ENCODE measurements around the gene PTX4. TPM values are rescaled to one million over a fixed set of nuclear protein-coding genes. Genes with fewer than 3 reads are reported as not detected.

PTX4 gene
- total and polyA plus RNA-seq, 4 donors, result 0.08 to 0.61 TPM; not detected in 2

DNA sequence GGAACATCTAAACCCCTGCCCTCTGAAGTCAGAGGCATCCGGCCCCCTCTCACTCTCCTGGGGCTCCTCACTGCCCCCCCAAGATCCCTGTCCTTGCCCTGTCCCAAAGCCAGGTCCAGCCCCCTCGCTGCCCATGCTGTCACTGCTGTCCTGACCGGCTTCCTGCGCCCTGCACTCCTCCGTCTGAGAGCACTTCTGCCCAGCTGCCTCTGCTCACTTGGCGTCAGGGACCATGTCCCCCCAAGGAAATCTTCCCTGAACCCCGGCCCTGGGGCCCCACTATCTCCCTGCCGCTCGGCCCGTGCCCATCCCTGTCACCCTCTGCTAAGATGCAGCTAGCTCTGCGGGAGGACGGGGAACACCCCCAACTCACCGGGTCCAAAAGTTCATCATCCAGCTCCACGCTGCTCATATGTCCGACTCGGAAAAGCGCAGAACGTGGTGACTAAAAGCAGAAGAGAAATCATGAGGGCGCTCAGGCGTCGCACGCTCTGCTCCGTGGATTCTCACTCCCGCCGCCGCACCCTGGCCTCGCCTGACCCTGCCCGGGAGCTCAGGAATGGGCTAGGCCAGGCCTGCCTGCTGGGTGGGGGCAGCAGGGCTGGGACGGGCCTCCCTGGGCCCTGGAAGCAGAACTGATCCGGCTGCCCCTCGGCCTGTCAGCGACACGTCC lies 23.7 kb downstream of the PTX4 start:
- no peak for DNase-seq (ENCODE audit: low spot score)
- WGBS, result 95% methylated on average over 33 of the region's 33 CpGs
- Histone ChIP-seq H3K27me3 (ENCODE audit: control insufficient read depth in 4 of 4, insufficient read depth in 4 of 4, low read length in 3 of 4) (no peaks in the 10 kb centered on the region), H3K9me3 (ENCODE audit: control insufficient read depth in 4 of 4, low read length in 3 of 4) (no peaks in the 10 kb centered on the region), H3K4me1 (ENCODE audit: control insufficient read depth in 4 of 4, insufficient read depth in 4 of 4, low read length in 3 of 4) (no peaks in the 10 kb centered on the region), H3K4me3 (ENCODE audit: low read depth in 1 of 3, low read length in 3 of 3) (no peak overlapping the region), H3K36me3 (ENCODE audit: control insufficient read depth in 4 of 4, insufficient read depth in 3 of 4, low read depth in 1 of 4, low read length in 3 of 4) (peaks cover 0 to 16% (median 5%) of the 10 kb centered on the region in 4 donors), H3K9ac (ENCODE audit: low read depth in 1 of 2, low read length in 2 of 2) (no peak overlapping the region), H3K27ac (ENCODE audit: low read depth in 1 of 2, low read length in 2 of 2) (no peak overlapping the region)
- TF ChIP-seq YY1 (IDR thresholded peaks at IDR 0.05) (no peak), HNF4A (conservative IDR thresholded peaks at IDR 0.05) (no peak), RXRA (IDR thresholded peaks at IDR 0.05) (no peak), ZBTB33 (IDR thresholded peaks at IDR 0.05) (no peak), JUND (IDR thresholded peaks at IDR 0.05) (no peak), NR2F2 (IDR thresholded peaks at IDR 0.05) (no peak), MAX (IDR thresholded peaks at IDR 0.05) (no peak), FOXA1 (IDR thresholded peaks at IDR 0.05) (no peak), SP1 (IDR thresholded peaks at IDR 0.05) (no peak)
- TF ChIP-seq, protein P1, sequence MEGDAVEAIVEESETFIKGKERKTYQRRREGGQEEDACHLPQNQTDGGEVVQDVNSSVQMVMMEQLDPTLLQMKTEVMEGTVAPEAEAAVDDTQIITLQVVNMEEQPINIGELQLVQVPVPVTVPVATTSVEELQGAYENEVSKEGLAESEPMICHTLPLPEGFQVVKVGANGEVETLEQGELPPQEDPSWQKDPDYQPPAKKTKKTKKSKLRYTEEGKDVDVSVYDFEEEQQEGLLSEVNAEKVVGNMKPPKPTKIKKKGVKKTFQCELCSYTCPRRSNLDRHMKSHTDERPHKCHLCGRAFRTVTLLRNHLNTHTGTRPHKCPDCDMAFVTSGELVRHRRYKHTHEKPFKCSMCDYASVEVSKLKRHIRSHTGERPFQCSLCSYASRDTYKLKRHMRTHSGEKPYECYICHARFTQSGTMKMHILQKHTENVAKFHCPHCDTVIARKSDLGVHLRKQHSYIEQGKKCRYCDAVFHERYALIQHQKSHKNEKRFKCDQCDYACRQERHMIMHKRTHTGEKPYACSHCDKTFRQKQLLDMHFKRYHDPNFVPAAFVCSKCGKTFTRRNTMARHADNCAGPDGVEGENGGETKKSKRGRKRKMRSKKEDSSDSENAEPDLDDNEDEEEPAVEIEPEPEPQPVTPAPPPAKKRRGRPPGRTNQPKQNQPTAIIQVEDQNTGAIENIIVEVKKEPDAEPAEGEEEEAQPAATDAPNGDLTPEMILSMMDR (IDR thresholded peaks at IDR 0.05; ENCODE audit: low read depth, low read length, missing input control), result no peak
- TF ChIP-seq, protein P2, sequence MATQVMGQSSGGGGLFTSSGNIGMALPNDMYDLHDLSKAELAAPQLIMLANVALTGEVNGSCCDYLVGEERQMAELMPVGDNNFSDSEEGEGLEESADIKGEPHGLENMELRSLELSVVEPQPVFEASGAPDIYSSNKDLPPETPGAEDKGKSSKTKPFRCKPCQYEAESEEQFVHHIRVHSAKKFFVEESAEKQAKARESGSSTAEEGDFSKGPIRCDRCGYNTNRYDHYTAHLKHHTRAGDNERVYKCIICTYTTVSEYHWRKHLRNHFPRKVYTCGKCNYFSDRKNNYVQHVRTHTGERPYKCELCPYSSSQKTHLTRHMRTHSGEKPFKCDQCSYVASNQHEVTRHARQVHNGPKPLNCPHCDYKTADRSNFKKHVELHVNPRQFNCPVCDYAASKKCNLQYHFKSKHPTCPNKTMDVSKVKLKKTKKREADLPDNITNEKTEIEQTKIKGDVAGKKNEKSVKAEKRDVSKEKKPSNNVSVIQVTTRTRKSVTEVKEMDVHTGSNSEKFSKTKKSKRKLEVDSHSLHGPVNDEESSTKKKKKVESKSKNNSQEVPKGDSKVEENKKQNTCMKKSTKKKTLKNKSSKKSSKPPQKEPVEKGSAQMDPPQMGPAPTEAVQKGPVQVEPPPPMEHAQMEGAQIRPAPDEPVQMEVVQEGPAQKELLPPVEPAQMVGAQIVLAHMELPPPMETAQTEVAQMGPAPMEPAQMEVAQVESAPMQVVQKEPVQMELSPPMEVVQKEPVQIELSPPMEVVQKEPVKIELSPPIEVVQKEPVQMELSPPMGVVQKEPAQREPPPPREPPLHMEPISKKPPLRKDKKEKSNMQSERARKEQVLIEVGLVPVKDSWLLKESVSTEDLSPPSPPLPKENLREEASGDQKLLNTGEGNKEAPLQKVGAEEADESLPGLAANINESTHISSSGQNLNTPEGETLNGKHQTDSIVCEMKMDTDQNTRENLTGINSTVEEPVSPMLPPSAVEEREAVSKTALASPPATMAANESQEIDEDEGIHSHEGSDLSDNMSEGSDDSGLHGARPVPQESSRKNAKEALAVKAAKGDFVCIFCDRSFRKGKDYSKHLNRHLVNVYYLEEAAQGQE (IDR thresholded peaks at IDR 0.05), result no peak
- TF ChIP-seq, protein P3, sequence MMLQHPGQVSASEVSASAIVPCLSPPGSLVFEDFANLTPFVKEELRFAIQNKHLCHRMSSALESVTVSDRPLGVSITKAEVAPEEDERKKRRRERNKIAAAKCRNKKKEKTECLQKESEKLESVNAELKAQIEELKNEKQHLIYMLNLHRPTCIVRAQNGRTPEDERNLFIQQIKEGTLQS (IDR thresholded peaks at IDR 0.05), result no peak

- Histone ChIP-seq H3K36me3 (ENCODE audit: control insufficient read depth in 4 of 4, insufficient read depth in 3 of 4, low read depth in 1 of 4, low read length in 3 of 4) (peaks cover 0 to 17% (median 5%) of the 10 kb centered on the region in 4 donors), H3K9ac (ENCODE audit: low read depth in 1 of 2, low read length in 2 of 2) (no peak overlapping the region), H3K27me3 (ENCODE audit: control insufficient read depth in 4 of 4, insufficient read depth in 4 of 4, low read length in 3 of 4) (no peaks in the 10 kb centered on the region), H3K9me3 (ENCODE audit: control insufficient read depth in 4 of 4, low read length in 3 of 4) (no peaks in the 10 kb centered on the region), H3K4me1 (ENCODE audit: control insufficient read depth in 4 of 4, insufficient read depth in 4 of 4, low read length in 3 of 4) (no peaks in the 10 kb centered on the region), H3K4me3 (ENCODE audit: low read depth in 1 of 3, low read length in 3 of 3) (no peak overlapping the region), H3K27ac (ENCODE audit: low read depth in 1 of 2, low read length in 2 of 2) (no peak overlapping the region)
- 94% methylated on average over 41 of the region's 41 CpGs for WGBS
- DNase-seq (ENCODE audit: low spot score), result no peak
- TF ChIP-seq JUND (IDR thresholded peaks at IDR 0.05) (no peak), GABPA (IDR thresholded peaks at IDR 0.05 in 1 of 2, conservative IDR thresholded peaks at IDR 0.05 in 1 of 2) (no peak), RAD21 (IDR thresholded peaks at IDR 0.05) (no peak), HNF4A (conservative IDR thresholded peaks at IDR 0.05) (no peak), EGR1 (IDR thresholded peaks at IDR 0.05; ENCODE audit: low read depth in 2 of 2) (no peak), MAX (IDR thresholded peaks at IDR 0.05) (no peak), HNF4G (IDR thresholded peaks at IDR 0.05) (no peak), YY1 (IDR thresholded peaks at IDR 0.05) (no peak), TAF1 (conservative IDR thresholded peaks at IDR 0.05) (no peak)
- TF ChIP-seq, protein P1 (IDR thresholded peaks at IDR 0.05; ENCODE audit: low read depth, low read length, missing input control), result no peak
Measured at GRCh38 chr16:1464196-1464893, 24.4 kb downstream of the PTX4 start.

Measured in liver (tissue), 9 donors.